HEK293 (cell line): ENCODE data around the gene LTV1.

Source experiments
- CTCF ChIA-PET: fragments of 350-600 bp; formaldehyde crosslinking; extraction: SDS; loops from one replicate; lab custom pipeline; 2021; ENCODE audit warnings: antibody characterized with exemption; lab: Yijun Ruan, JAX
- POLR2A ChIA-PET: fragments of 300-600 bp; formaldehyde crosslinking; extraction: SDS; loops from one replicate; lab custom pipeline; 2020; ENCODE audit warnings: antibody characterized with exemption, inconsistent platforms; lab: Yijun Ruan, JAX
- H3K27ac ChIP-seq: fragments of 200-500 bp; sonication (Bioruptor generic); 2 replicates; pipeline ENCODE4 v1.5.1; 2014; ENCODE audit warnings: low read depth, low read length, control low read depth, inconsistent platforms; ENCODE audit errors: extremely low read depth
- H3K36me3 ChIP-seq, 2 experiments: fragments of 200-500 bp in 1 of 2; sonication (Bioruptor generic) in 1 of 2; 1 replicate in 1 of 2; 2 replicates in 1 of 2; pipeline ENCODE4 v1.5.1; 2014 to 2017; ENCODE audit warnings: inconsistent platforms in 2 of 2, low read length in 2 of 2; ENCODE audit not compliant: control insufficient read depth in 2 of 2, insufficient read depth in 1 of 2
- H3K4me1 ChIP-seq: fragments of 200-500 bp; sonication (Bioruptor generic); 2 replicates; pipeline ENCODE4 v1.5.1; 2014; ENCODE audit warnings: mild to moderate bottlenecking, low read length, inconsistent platforms; ENCODE audit not compliant: control insufficient read depth, insufficient read depth
- H3K4me3 ChIP-seq: 2 replicates; pipeline ENCODE4 v1.5.1; 2011; ENCODE audit warnings: low read depth, mild to moderate bottlenecking, control low read depth, low read length, moderate library complexity
- H3K9me3 ChIP-seq: fragments of 200-500 bp; sonication (Bioruptor generic); 2 replicates; pipeline ENCODE4 v1.5.1; 2014; ENCODE audit warnings: low read depth, low read length, inconsistent platforms; ENCODE audit not compliant: control insufficient read depth, insufficient read depth
- GLIS2 ChIP-seq: fragments of 450-650 bp; formaldehyde crosslinking; IDR thresholded peaks from 2 replicates; pipeline ENCODE4 v1.5.1; 2016; ENCODE audit warnings: missing biosample characterization, missing genetic modification characterization
- RBAK ChIP-seq: fragments of 450-650 bp; formaldehyde crosslinking; IDR thresholded peaks from 2 replicates; pipeline ENCODE4 v1.5.1; 2016; ENCODE audit warnings: missing biosample characterization, missing genetic modification characterization
- ZEB2 ChIP-seq: fragments of 450-650 bp; formaldehyde crosslinking; IDR thresholded peaks from 2 replicates; pipeline ENCODE4 v1.5.1; 2016; ENCODE audit warnings: missing biosample characterization, missing genetic modification characterization
- ZNF121 ChIP-seq: fragments of 450-650 bp; formaldehyde crosslinking; IDR thresholded peaks from 2 replicates; pipeline ENCODE4 v1.5.1; 2016; ENCODE audit warnings: missing biosample characterization, missing genetic modification characterization
- ZNF174 ChIP-seq: fragments of 450-650 bp; formaldehyde crosslinking; IDR thresholded peaks from 2 replicates; pipeline ENCODE4 v1.5.0; 2017; ENCODE audit warnings: missing biosample characterization, mild to moderate bottlenecking, missing genetic modification characterization
- ZNF23 ChIP-seq: fragments of 450-650 bp; formaldehyde crosslinking; IDR thresholded peaks from 2 replicates; pipeline ENCODE4 v1.5.1; 2016; ENCODE audit warnings: missing biosample characterization, missing genetic modification characterization, borderline replicate concordance
- ZNF37A ChIP-seq: fragments of 450-650 bp; IDR thresholded peaks from 2 replicates; pipeline ENCODE4 v1.5.1; 2018; ENCODE audit warnings: missing biosample characterization, missing genetic modification characterization
- ZNF48 ChIP-seq: fragments of 450-650 bp; formaldehyde crosslinking; IDR thresholded peaks from 2 replicates; pipeline ENCODE4 v1.5.1; 2016; ENCODE audit warnings: missing biosample characterization, missing genetic modification characterization
- ZNF521 ChIP-seq: fragments of 450-650 bp; formaldehyde crosslinking; IDR thresholded peaks from 2 replicates; pipeline ENCODE4 v1.5.1; 2017; ENCODE audit warnings: missing biosample characterization, mild to moderate bottlenecking, missing genetic modification characterization
- ZNF555 ChIP-seq: fragments of 450-650 bp; formaldehyde crosslinking; conservative IDR thresholded peaks from 2 replicates; pipeline ENCODE4 v1.5.1; 2017; ENCODE audit warnings: missing biosample characterization, mild to moderate bottlenecking, missing genetic modification characterization, inconsistent platforms
- ZNF629 ChIP-seq: fragments of 450-650 bp; formaldehyde crosslinking; IDR thresholded peaks from 2 replicates; pipeline ENCODE4 v1.5.1; 2017; ENCODE audit warnings: missing biosample characterization, missing genetic modification characterization
- TF ChIP-seq, protein P1 (sequence below): fragments of 450-650 bp; formaldehyde crosslinking; IDR thresholded peaks from 2 replicates; pipeline ENCODE4 v1.5.1; 2016; ENCODE audit warnings: missing biosample characterization, missing genetic modification characterization
- TF ChIP-seq, protein P2 (sequence below): fragments of 450-650 bp; formaldehyde crosslinking; IDR thresholded peaks from 2 replicates; pipeline ENCODE4 v1.5.1; 2017; ENCODE audit warnings: missing biosample characterization, missing genetic modification characterization
- TF ChIP-seq, protein P3 (sequence below): fragments of 450-650 bp; formaldehyde crosslinking; IDR thresholded peaks from 2 replicates; pipeline ENCODE4 v1.5.1; 2016; ENCODE audit warnings: missing biosample characterization, missing genetic modification characterization
- TF ChIP-seq, protein P4 (sequence below): fragments of 450-650 bp; formaldehyde crosslinking; IDR thresholded peaks from 2 replicates; pipeline ENCODE4 v1.5.1; 2017; ENCODE audit warnings: missing biosample characterization, missing genetic modification characterization
- TF ChIP-seq, protein P5 (sequence below): fragments of 450-650 bp; formaldehyde crosslinking; IDR thresholded peaks from 2 replicates; pipeline ENCODE4 v1.5.1; 2017; ENCODE audit warnings: missing biosample characterization, missing genetic modification characterization

LTV1 gene

DNA sequence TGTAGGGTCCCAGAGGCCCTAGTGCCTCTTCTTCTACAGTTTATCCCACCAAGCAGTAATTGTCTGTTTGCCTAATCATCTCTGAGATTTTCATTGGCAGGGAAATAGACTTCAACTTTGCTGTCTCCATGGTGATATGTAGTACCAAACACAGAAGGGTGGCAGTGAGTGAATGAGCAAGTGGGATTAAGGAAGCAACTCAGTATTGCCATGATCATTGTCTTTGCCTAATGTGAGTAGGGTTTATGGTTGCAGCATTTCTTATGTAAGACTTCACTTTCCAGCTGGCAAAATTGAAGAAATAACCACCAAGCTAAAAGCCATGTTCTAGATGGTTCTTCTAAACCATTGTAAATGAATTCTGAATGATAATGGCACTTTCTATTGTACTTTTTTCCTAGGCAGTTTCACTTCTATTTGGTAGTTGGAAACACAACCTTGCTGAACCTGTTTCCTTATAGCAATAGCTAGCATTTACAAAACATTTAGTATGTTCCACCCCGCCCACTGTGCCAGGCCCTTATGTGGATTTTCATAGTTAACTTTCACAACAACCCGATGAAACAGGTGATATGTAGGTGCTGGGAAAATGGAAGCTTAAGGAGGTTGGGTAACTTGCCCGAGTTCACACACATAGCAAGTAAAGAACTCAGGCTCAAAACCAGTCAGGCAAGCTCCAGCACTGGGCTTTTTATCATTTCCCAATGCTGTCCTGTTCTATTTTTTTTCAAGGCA, 53.2 kb downstream of the LTV1 start:
- H3K9me3 ChIP-seq: no peaks in the 10 kb centered on the region
- ChIA-PET CTCF (interaction anchor here (0.6 to 0.8 kb wide), 2 partner anchors 44 to 734 kb away, joined by 3 to 4 read pairs; no protein-coding TSS in a partner anchor), POLR2A (no interaction called here)
- TF ChIP-seq ZNF48 (tag by site-specific recombination) (no peak), ZNF555 (tag by site-specific recombination) (no peak), ZNF23 (tag by site-specific recombination) (no peak), ZNF37A (tag by site-specific recombination) (no peak), RBAK (tag by site-specific recombination) (no peak), ZEB2 (tag by site-specific recombination) (no peak)
- TF ChIP-seq, protein P1, sequence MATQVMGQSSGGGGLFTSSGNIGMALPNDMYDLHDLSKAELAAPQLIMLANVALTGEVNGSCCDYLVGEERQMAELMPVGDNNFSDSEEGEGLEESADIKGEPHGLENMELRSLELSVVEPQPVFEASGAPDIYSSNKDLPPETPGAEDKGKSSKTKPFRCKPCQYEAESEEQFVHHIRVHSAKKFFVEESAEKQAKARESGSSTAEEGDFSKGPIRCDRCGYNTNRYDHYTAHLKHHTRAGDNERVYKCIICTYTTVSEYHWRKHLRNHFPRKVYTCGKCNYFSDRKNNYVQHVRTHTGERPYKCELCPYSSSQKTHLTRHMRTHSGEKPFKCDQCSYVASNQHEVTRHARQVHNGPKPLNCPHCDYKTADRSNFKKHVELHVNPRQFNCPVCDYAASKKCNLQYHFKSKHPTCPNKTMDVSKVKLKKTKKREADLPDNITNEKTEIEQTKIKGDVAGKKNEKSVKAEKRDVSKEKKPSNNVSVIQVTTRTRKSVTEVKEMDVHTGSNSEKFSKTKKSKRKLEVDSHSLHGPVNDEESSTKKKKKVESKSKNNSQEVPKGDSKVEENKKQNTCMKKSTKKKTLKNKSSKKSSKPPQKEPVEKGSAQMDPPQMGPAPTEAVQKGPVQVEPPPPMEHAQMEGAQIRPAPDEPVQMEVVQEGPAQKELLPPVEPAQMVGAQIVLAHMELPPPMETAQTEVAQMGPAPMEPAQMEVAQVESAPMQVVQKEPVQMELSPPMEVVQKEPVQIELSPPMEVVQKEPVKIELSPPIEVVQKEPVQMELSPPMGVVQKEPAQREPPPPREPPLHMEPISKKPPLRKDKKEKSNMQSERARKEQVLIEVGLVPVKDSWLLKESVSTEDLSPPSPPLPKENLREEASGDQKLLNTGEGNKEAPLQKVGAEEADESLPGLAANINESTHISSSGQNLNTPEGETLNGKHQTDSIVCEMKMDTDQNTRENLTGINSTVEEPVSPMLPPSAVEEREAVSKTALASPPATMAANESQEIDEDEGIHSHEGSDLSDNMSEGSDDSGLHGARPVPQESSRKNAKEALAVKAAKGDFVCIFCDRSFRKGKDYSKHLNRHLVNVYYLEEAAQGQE (tag by site-specific recombination): no peak
- TF ChIP-seq, protein P2, sequence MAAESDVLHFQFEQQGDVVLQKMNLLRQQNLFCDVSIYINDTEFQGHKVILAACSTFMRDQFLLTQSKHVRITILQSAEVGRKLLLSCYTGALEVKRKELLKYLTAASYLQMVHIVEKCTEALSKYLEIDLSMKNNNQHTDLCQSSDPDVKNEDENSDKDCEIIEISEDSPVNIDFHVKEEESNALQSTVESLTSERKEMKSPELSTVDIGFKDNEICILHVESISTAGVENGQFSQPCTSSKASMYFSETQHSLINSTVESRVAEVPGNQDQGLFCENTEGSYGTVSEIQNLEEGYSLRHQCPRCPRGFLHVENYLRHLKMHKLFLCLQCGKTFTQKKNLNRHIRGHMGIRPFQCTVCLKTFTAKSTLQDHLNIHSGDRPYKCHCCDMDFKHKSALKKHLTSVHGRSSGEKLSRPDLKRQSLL (tag by site-specific recombination): no peak
- TF ChIP-seq, protein P3, sequence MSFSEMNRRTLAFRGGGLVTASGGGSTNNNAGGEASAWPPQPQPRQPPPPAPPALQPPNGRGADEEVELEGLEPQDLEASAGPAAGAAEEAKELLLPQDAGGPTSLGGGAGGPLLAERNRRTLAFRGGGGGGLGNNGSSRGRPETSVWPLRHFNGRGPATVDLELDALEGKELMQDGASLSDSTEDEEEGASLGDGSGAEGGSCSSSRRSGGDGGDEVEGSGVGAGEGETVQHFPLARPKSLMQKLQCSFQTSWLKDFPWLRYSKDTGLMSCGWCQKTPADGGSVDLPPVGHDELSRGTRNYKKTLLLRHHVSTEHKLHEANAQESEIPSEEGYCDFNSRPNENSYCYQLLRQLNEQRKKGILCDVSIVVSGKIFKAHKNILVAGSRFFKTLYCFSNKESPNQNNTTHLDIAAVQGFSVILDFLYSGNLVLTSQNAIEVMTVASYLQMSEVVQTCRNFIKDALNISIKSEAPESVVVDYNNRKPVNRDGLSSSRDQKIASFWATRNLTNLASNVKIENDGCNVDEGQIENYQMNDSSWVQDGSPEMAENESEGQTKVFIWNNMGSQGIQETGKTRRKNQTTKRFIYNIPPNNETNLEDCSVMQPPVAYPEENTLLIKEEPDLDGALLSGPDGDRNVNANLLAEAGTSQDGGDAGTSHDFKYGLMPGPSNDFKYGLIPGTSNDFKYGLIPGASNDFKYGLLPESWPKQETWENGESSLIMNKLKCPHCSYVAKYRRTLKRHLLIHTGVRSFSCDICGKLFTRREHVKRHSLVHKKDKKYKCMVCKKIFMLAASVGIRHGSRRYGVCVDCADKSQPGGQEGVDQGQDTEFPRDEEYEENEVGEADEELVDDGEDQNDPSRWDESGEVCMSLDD: no peak
- TF ChIP-seq, protein P4, sequence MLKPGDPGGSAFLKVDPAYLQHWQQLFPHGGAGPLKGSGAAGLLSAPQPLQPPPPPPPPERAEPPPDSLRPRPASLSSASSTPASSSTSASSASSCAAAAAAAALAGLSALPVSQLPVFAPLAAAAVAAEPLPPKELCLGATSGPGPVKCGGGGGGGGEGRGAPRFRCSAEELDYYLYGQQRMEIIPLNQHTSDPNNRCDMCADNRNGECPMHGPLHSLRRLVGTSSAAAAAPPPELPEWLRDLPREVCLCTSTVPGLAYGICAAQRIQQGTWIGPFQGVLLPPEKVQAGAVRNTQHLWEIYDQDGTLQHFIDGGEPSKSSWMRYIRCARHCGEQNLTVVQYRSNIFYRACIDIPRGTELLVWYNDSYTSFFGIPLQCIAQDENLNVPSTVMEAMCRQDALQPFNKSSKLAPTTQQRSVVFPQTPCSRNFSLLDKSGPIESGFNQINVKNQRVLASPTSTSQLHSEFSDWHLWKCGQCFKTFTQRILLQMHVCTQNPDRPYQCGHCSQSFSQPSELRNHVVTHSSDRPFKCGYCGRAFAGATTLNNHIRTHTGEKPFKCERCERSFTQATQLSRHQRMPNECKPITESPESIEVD: no peak
- TF ChIP-seq, protein P5, sequence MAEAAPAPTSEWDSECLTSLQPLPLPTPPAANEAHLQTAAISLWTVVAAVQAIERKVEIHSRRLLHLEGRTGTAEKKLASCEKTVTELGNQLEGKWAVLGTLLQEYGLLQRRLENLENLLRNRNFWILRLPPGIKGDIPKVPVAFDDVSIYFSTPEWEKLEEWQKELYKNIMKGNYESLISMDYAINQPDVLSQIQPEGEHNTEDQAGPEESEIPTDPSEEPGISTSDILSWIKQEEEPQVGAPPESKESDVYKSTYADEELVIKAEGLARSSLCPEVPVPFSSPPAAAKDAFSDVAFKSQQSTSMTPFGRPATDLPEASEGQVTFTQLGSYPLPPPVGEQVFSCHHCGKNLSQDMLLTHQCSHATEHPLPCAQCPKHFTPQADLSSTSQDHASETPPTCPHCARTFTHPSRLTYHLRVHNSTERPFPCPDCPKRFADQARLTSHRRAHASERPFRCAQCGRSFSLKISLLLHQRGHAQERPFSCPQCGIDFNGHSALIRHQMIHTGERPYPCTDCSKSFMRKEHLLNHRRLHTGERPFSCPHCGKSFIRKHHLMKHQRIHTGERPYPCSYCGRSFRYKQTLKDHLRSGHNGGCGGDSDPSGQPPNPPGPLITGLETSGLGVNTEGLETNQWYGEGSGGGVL: no peak
- no peak overlapping the region for H3K4me3 ChIP-seq
- H3K27ac ChIP-seq: no peak overlapping the region
- H3K36me3 ChIP-seq: no peaks in the 10 kb centered on the region
- no peaks in the 10 kb centered on the region for H3K4me1 ChIP-seq

DNA sequence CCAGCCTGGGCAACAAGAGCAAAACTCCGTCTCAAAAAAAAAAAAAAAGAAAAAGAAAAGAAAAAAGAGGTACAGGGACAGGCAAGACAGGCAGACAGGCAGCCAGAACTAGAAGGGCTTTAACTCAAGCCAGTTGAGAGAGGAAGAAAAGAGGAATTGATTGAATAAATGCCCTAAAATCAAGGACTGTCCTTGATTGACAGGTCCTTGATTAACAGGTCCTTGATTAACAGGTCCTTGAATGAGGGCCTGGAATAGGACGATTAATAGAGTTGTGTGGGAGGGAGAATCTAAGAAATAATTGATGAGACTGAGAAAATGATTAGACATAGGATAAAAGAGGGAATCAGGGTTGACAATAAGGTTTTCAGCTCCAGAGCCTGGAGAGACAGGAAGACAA, 57.2 kb downstream of the LTV1 start:
- no peak for TF ChIP-seq ZNF521
- no peak for TF ChIP-seq ZNF174 (tag by site-specific recombination)
- no peak for TF ChIP-seq ZNF629 (tag by site-specific recombination)
- no peak for TF ChIP-seq ZNF121 (tag by site-specific recombination)
- no peak for TF ChIP-seq GLIS2 (tag by site-specific recombination)
- Histone ChIP-seq H3K4me1 (no peaks in the 10 kb centered on the region), H3K36me3 (no peaks in the 10 kb centered on the region), H3K9me3 (no peaks in the 10 kb centered on the region), H3K4me3 (no peak overlapping the region), H3K27ac (no peak overlapping the region)
- ChIA-PET POLR2A (no interaction called here), CTCF (interaction anchor here (0.6 kb wide), 1 partner anchor 41 kb away, joined by 3 read pairs; no protein-coding TSS in a partner anchor)
